GM19467 (cell line): Measurements from ENCODE around the gene FURIN.
"Not testable (repeated sequence)": the region's sequence is repeated elsewhere in the genome, so short reads cannot be mapped to it uniquely, and the experiment has no call there.

Source experiments
- ATAC-seq: cut with Tn5 transposase; IDR thresholded peaks from one replicate; pipeline ENCODE4 v1.9.1; 2021; ENCODE audit warnings: mild to moderate bottlenecking, moderate library complexity; ENCODE audit not compliant: unreplicated experiment

The FURIN gene

DNA sequence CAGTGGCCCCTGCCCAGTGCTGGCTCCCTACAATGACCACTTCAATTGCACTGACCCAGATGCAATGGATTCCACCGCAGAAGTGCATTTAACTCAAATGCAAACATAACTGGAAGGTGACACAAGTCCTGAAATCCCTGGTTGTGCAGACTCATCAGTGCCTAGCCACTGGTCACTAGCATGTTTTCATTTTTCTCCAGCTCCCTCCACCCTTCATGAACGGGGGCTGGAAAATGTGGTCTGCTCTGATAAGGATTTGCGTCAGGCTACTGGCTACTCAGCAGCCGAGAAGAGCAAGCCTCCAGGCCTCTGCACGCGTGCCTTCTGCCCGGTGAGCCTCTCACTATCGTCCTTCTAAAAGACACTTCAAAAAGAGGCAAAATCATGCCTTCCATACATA is 27.4 kb upstream of the FURIN start:
- no peak for ATAC-seq

DNA sequence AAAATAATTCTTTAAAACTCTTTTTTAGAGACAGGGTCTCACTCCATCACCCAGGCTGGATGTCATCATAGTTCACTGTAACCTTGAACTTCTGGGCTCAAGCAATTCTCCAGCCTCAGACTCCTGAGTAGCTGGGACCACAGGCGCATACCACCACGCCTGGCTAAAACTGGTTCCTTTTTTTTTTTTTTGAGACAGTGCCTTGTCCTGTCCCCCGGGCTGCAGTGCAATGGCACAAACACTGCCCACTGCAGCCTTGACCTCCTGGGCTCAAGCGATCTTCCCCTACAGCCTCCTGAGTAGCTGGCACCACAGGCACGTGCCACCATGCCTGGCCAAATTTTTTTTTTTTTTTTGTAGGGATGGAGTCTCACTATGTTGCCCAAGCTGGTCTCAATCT is 23.7 kb upstream of the FURIN start:
- no peak for ATAC-seq

DNA sequence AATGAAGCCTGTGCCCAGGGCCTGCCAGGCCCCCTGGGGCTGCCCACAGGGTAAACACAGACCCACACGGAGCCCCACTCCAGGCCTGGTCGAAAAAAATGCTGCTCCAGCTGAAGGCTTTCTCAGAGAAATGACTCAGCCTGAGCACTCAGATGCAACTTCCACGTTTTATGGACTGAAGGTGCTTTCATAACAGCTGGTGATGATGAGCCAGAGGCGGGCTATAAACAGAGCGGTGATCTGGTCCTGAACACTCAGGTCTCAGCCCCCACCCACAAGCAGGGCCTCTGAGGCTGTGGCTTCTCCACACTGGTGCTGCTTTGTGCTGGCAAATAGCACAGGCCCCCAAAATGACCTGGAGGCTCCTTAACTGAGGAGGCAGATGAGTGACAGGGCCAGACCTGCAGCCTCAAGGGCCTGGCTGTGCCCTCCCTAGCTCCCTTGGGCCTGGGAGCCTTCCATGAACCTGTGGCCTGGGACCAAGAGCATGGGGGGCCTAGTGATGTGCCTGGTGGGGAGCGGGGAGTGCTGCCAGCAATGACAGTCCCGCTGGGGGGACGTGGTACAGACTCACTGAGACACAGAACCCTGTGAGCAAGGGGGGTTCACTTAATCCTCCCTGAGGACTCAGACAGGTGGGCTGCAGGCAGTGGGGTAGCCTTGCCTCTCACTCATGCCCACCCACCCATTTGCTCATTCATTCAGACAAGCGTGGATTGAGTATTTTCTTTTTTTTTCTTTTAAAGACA is 23.0 kb upstream of the FURIN start:
- ATAC-seq, result peak; percentile 51

- ATAC-seq, result not testable (repeated sequence)
These were observed 19.0 kb upstream of the FURIN start for GRCh38 chr15:90849424-90849823.

- no peak for ATAC-seq
These were observed 17.3 kb upstream of the FURIN start for GRCh38 chr15:90851114-90851513.

GRCh38 chr15:90851940-90852339 is 16.4 kb upstream of the FURIN start:
- no peak for ATAC-seq

DNA sequence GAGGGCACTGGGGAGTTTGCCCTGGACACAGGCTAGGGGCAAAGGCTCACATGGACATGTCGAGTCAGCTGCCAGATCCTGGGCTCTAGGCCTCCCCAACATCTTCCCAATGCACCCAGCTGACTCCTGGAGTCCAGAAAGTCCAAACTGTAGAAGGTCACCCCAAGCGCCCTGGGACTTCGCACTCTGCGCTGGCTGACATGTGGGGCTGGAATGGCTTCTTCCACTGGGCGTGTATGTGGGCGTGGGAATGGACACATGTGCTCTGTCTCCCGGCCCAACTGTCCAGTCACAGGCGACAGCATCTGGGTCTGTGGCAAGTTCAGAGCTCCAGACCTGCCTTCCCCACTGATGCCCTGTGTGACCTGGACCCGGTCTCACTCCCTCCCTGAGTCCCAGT is 13.2 kb upstream of the FURIN start:
- ATAC-seq, result no peak

GRCh38 chr15:90857337-90857736 is 11.1 kb upstream of the FURIN start:
- no peak for ATAC-seq

- no peak for ATAC-seq
These were observed 10.4 kb upstream of the FURIN start for GRCh38 chr15:90857883-90858443.

GRCh38 chr15:90859234-90860131 is 8.9 kb upstream of the FURIN start:
- no peak for ATAC-seq

DNA sequence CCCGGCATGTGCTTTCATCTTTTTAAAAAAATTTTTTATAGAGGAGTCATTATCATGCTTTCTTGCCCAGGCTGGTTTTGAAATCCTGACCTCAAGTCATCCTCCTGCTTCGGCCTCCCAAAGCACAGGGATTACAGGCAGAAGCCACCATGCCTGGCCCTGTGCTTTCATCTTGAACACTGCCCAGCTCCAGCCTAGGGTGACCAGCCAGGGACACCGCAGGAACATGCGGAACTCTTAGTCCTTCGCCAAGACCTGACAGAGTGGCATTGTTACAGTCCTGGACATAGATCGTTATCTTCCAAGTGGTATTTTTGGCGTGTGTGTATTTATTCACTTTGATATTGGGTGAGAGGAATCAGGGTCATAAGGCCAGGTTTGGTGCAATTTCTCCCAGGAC is 7.9 kb upstream of the FURIN start:
- no peak for ATAC-seq

- no peak for ATAC-seq
These were observed 7.3 kb upstream of the FURIN start for GRCh38 chr15:90860942-90861675.

DNA sequence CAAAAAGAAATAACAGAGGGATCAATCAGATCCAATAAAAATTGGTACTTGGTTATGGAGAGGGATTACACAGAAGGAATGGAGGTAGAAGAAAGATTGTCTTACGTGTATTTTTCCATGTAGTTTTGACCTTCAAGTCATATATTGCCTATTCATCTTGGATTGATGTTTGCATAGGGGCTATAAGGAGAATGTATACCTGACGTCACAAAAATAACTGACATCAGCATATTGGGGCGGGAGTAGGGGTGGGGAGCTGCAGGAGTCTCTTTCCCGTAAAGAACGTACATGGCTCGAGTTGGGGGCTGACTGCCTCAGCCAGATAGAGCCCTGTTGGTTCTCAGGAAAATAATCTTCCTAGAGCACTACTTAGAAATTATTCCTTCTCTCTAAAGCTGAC is 5.9 kb upstream of the FURIN start:
- no peak for ATAC-seq

- no peak for ATAC-seq
These were observed 5.2 kb upstream of the FURIN start for GRCh38 chr15:90862964-90863778.

GRCh38 chr15:90863987-90864386 is 4.4 kb upstream of the FURIN start:
- no peak for ATAC-seq

- ATAC-seq, result no peak
These were observed 3.9 kb upstream of the FURIN start for GRCh38 chr15:90864507-90864906.

DNA sequence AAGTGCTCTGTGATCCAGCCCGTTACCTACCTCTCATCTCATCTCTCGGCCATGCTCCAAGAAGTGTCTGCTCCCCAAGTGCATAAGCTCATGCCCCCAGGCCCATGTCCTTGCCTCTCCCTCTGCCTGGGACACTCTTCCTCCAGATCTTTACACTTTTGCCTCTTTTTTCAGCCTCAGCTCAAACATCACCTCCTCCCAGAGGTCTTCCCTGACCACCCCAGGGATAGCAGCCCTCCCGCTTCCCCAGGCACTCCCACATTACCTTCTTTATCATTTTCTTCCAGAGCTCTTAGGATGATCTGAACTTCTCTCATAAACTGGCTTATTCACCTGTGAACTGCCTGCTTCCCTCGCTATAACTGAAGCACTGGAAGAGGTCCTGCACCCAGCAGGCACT is 2.7 kb upstream of the FURIN start:
- ATAC-seq, result no peak

DNA sequence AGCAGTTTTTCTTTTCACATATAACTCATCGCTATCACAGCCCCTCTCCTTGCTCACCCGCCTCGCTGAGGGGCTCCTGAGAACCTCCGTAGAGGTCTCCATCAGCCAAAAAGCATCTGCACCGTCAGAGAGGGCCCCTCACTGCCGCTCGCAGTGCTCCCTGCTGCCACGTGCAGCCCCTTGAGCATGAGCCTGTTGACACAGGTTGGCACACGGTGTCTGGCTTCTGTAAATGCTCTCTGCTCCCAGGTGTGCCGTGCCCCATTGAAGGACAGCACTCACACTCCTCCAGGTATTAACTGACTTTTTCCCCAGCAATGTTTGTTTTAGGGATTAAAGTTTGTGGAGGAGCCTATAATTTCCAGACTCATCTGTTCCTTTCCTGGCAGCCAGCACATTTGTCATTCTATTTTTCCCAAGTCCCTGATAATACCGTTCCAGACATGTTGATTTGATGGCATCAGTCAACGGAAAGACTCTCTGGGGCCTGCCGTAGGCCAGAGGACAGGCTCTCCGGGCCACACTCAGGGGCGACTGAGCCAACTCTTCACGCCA is 2.1 kb upstream of the FURIN start:
- no peak for ATAC-seq

- ATAC-seq, result no peak
These were observed 1.6 kb upstream of the FURIN start for GRCh38 chr15:90866800-90867199.

- ATAC-seq, result no peak
These were observed 753 bp downstream of the FURIN start for GRCh38 chr15:90869140-90869541.
